ENCODE measurements around the gene SLC10A7. TPM values are rescaled to one million over a fixed set of nuclear protein-coding genes. Genes with fewer than 3 reads are reported as not detected.

Gene SLC10A7
- polyA plus RNA-seq, 1 donor (not counting 4 experiments of a cell fraction or from before 2014, with no cell fraction given): 12.7 TPM

GRCh38 chr4:146465628-146466027, 56.1 kb downstream of the SLC10A7 start:
- Histone ChIP-seq H3K4me3 (ENCODE audit: control insufficient read depth in 2 of 3, extremely low read depth in 1 of 3, insufficient read depth in 2 of 3, low read depth in 1 of 3, low read length in 3 of 3) (no peak overlapping the region), H3K4me2 (ENCODE audit: control insufficient read depth, extremely low read depth, insufficient read depth, low read depth, low read length) (no peak overlapping the region), H3K9me3 (ENCODE audit: control insufficient read depth, low read depth, low read length) (no peaks in the 10 kb centered on the region), H3K79me2 (ENCODE audit: control insufficient read depth, insufficient read depth, low read length) (no peaks in the 10 kb centered on the region), H3K4me1 (ENCODE audit: control insufficient read depth, extremely low read depth, insufficient read depth, low read length) (peaks cover 11% of the 10 kb centered on the region), H3K36me3 (ENCODE audit: control insufficient read depth in 2 of 2, extremely low read depth in 1 of 2, insufficient read depth in 2 of 2, low read length in 2 of 2) (no peaks in the 10 kb centered on the region), H3K27ac (ENCODE audit: control insufficient read depth, insufficient read depth, low read length) (no peak overlapping the region), H2AFZ (ENCODE audit: control insufficient read depth, low read length) (no peak overlapping the region), H3K9me1 (ENCODE audit: control insufficient read depth, extremely low read depth, insufficient read depth, low read length) (no peaks in the 10 kb centered on the region), H3K27me3 (ENCODE audit: control insufficient read depth, extremely low read depth, insufficient read depth, low read length) (no peaks in the 10 kb centered on the region), H3K9ac (ENCODE audit: control insufficient read depth, extremely low read depth, insufficient read depth, low read length) (no peak overlapping the region), H4K20me1 (ENCODE audit: control insufficient read depth, extremely low read depth, insufficient read depth, low read length) (no peaks in the 10 kb centered on the region)
- dilution Hi-C loops (cut with MboI; ENCODE audit: extremely low pct_ligation_motif_present, low sequenced_read_pairs): no loop called here
- TF ChIP-seq EZH2 (IDR thresholded peaks at IDR 0.05; ENCODE audit: low read length) (no peak), CTCF (optimal IDR thresholded peaks at IDR 0.05 in 1 of 3, IDR thresholded peaks at IDR 0.05 in 1 of 3, conservative IDR thresholded peaks at IDR 0.05 in 1 of 3; ENCODE audit: extremely low read depth in 1 of 3, insufficient read depth in 2 of 3, low read length in 3 of 3) (no peak)
- DNase-seq (ENCODE audit: low read depth, low spot score) (no peak), FAIRE-seq (no peak)

DNA sequence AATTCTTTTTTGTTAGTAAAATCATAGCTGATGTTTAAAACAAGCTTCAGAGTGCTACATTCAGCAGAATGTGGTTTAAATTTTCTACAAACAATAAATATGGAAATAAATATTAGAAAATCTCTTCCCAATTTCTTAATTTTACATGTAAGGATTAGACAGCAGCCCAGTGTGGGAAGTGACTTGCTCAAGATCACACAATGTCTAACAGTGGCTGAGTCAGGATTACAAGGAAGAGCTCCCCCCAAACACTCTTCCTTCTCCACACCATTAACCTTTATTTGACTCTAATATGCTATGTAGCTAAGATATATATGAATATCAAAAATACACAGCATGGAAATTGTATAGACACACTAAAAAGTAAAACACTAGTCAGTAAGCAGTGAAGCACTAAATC, 59.5 kb downstream of the SLC10A7 start:
- no peak for TF ChIP-seq EZH2 (IDR thresholded peaks at IDR 0.05; ENCODE audit: low read length)
- no peak for TF ChIP-seq CTCF (optimal IDR thresholded peaks at IDR 0.05 in 1 of 3, IDR thresholded peaks at IDR 0.05 in 1 of 3, conservative IDR thresholded peaks at IDR 0.05 in 1 of 3; ENCODE audit: extremely low read depth in 1 of 3, insufficient read depth in 2 of 3, low read length in 3 of 3)
- Histone ChIP-seq H3K9ac (ENCODE audit: control insufficient read depth, extremely low read depth, insufficient read depth, low read length) (no peak overlapping the region), H3K4me2 (ENCODE audit: control insufficient read depth, extremely low read depth, insufficient read depth, low read depth, low read length) (no peak overlapping the region), H3K4me1 (ENCODE audit: control insufficient read depth, extremely low read depth, insufficient read depth, low read length) (peaks cover 5% of the 10 kb centered on the region), H2AFZ (ENCODE audit: control insufficient read depth, low read length) (no peak overlapping the region), H4K20me1 (ENCODE audit: control insufficient read depth, extremely low read depth, insufficient read depth, low read length) (no peaks in the 10 kb centered on the region), H3K27ac (ENCODE audit: control insufficient read depth, insufficient read depth, low read length) (no peak overlapping the region), H3K27me3 (ENCODE audit: control insufficient read depth, extremely low read depth, insufficient read depth, low read length) (no peaks in the 10 kb centered on the region), H3K36me3 (ENCODE audit: control insufficient read depth in 2 of 2, extremely low read depth in 1 of 2, insufficient read depth in 2 of 2, low read length in 2 of 2) (no peaks in the 10 kb centered on the region), H3K9me3 (ENCODE audit: control insufficient read depth, low read depth, low read length) (no peaks in the 10 kb centered on the region), H3K9me1 (ENCODE audit: control insufficient read depth, extremely low read depth, insufficient read depth, low read length) (no peaks in the 10 kb centered on the region), H3K4me3 (ENCODE audit: control insufficient read depth in 2 of 3, extremely low read depth in 1 of 3, insufficient read depth in 2 of 3, low read depth in 1 of 3, low read length in 3 of 3) (no peak overlapping the region), H3K79me2 (ENCODE audit: control insufficient read depth, insufficient read depth, low read length) (no peaks in the 10 kb centered on the region)
- DNase-seq (ENCODE audit: low read depth, low spot score): no peak
- dilution Hi-C loops (cut with MboI; ENCODE audit: extremely low pct_ligation_motif_present, low sequenced_read_pairs): no loop called here
- no peak for FAIRE-seq

Measured in keratinocyte (primary cell).